AG04449 (cell line): ENCODE data around the gene CCDC171.

Experiments used
- CTCF ChIA-PET: fragments of 350-600 bp; formaldehyde crosslinking; extraction: SDS; loops from one replicate; lab custom pipeline; 2021; ENCODE audit warnings: antibody characterized with exemption; lab: Yijun Ruan, JAX
- POLR2A ChIA-PET: fragments of 400-600, 350-600 bp; formaldehyde crosslinking; extraction: SDS; loops from one replicate; lab custom pipeline; 2020; ENCODE audit warnings: antibody characterized with exemption, inconsistent platforms; lab: Yijun Ruan, JAX
- DNase-seq: peaks from one replicate; pipeline ENCODE4 v3.0.0-alpha.2; 2010; ENCODE audit warnings: low read depth, low spot score
- H3K4me3 ChIP-seq: 2 replicates; pipeline ENCODE4 v1.5.1; 2011; ENCODE audit warnings: low read depth, mild to moderate bottlenecking, control low read depth, low read length
- CTCF ChIP-seq: IDR thresholded peaks from one replicate; pipeline ENCODE4 v1.5.1; 2011; ENCODE audit warnings: mild to moderate bottlenecking, moderate library complexity, low read length, control low read depth, inconsistent platforms; ENCODE audit not compliant: insufficient read depth; ENCODE audit errors: missing control alignments

CCDC171 gene

DNA sequence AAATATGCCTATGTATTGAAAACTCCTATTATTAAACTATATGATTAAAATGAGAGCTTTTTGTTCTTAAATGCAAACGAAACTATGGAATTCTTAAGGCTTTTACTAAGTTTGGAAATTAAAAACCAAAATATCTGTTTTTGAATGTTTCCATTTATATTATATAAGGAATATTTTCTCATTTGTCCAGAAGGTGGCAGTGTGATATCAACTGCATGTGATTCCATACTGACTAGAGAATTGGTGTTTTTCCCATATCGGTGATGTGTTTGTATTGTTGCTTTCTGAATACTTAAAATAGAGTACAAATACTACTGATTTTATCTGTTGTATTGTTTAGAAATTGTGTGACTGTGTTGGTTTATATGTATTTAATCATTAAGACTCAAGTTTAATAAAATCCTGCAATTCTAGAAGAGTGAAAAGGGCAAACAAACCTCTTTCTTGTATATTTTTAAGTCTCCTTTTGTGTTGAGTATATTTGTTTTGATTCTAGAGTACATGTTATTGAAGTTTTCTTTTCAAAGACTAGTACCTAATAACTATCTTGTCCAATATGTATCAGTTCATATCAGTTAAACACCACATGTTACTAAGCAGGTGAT lies 320.8 kb downstream of the CCDC171 start:
- no peak overlapping the region for H3K4me3 ChIP-seq
- peak; percentile 26 for TF ChIP-seq CTCF
- ChIA-PET POLR2A (no interaction called here), CTCF (interaction anchor here (0.6 to 5.1 kb wide), 30 partner anchors 8 to 346 kb away, joined by 3 to 57 read pairs (median 4); no protein-coding TSS in a partner anchor)
- DNase-seq, result no peak

GRCh38 chr9:15882328-15882727 lies 329.5 kb downstream of the CCDC171 start:
- no peak for DNase-seq
- ChIA-PET CTCF (interaction anchor here (2.0 kb wide), 1 partner anchor 9 kb away, joined by 6 read pairs; no protein-coding TSS in a partner anchor), POLR2A (no interaction called here)
- no peak for TF ChIP-seq CTCF
- H3K4me3 ChIP-seq, result no peak overlapping the region

- TF ChIP-seq CTCF, result no peak
- DNase-seq, result no peak
- H3K4me3 ChIP-seq, result no peak overlapping the region
- POLR2A ChIA-PET, result no interaction called here
- CTCF ChIA-PET, result interaction anchor here (2.0 kb wide), 1 partner anchor 10 kb away, joined by 6 read pairs; no protein-coding TSS in a partner anchor
Measured at GRCh38 chr9:15882883-15883282, 330.0 kb downstream of the CCDC171 start.

DNA sequence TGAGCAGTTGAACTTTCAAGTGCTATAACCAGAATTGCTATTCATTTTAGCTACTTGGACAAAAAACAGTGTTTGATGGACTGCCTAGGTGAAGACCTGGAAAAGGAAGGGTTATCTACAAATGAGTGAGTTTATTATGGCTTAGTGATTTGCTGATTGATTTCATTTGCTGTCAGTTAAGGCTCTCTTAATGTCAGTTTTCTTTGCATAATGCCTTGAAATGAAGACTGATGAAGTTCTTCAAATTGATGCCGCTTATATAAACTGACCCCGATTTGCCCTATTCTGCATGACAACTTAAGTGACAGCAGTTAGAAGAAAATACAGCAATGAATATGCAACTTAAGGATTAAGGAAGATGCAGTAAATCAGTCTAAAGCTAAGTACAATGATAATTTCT lies 332.6 kb downstream of the CCDC171 start:
- H3K4me3 ChIP-seq, result no peak overlapping the region
- no peak for DNase-seq
- CTCF ChIA-PET, result no interaction called here
- TF ChIP-seq CTCF, result no peak
- POLR2A ChIA-PET, result no interaction called here

GRCh38 chr9:15889555-15889954 lies 336.7 kb downstream of the CCDC171 start:
- peak; percentile 50 for DNase-seq
- TF ChIP-seq CTCF, result no peak
- no peak overlapping the region for H3K4me3 ChIP-seq
- CTCF ChIA-PET, result no interaction called here
- POLR2A ChIA-PET, result no interaction called here

DNA sequence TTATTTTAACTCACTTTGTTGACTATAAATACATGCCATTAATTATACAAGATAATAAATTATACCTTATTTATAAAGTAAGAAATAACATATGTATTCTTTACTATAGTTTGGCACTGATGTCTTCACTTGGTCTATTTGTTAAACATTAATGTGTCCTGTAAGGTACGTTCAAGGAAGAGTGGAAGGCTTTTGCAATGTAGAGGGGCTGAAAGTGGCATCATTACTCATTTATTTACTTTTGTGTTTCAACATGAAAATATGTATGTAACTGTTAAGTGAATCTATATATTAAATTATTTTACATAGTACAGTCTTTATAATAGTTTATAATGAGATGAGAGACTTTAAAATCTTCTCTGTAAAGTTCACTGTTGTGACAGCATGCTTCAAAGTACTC lies 348.7 kb downstream of the CCDC171 start:
- ChIA-PET POLR2A (no interaction called here), CTCF (no interaction called here)
- DNase-seq, result no peak
- TF ChIP-seq CTCF, result no peak
- no peak overlapping the region for H3K4me3 ChIP-seq
